GM19239 (cell line): ENCODE measurements around the gene ATPAF1.
"Not testable (repeated sequence)": the region's sequence is repeated elsewhere in the genome, so short reads cannot be mapped to it uniquely, and the experiment has no call there.

Experiments used
- DNase-seq: peaks from one replicate; pipeline ENCODE4 v3.0.0; 2011; ENCODE audit warnings: low spot score; ENCODE audit not compliant: insufficient read length
- FAIRE-seq: peaks from 2 replicates; lab custom pipeline; 2011; peaks lifted over from hg19 to GRCh38; lab: Jason Lieb, UNC

ATPAF1 gene

GRCh38 chr1:46667782-46668760 lies at the start of gene ATPAF1:
Gene ATPAF1 (minus strand): TSS chr1:46668364. CDS start chr1:46668322, 42 bp downstream.
- peak; percentile 84 for FAIRE-seq
- DNase-seq: peak; percentile 55

GRCh38 chr1:46717654-46718053 lies 49.5 kb upstream of the ATPAF1 start:
- FAIRE-seq: peak; percentile 21
- no peak for DNase-seq

- no peak for DNase-seq
- FAIRE-seq: no peak
Observed at GRCh38 chr1:46714976-46715375, 46.8 kb upstream of the ATPAF1 start.

GRCh38 chr1:46708121-46708520 lies 40.0 kb upstream of the ATPAF1 start:
- no peak for FAIRE-seq
- no peak for DNase-seq

- DNase-seq: no peak
- no peak for FAIRE-seq
Observed at GRCh38 chr1:46705408-46705807, 37.2 kb upstream of the ATPAF1 start.

GRCh38 chr1:46703927-46704641 lies 35.9 kb upstream of the ATPAF1 start:
- DNase-seq (no peak), FAIRE-seq (no peak)

GRCh38 chr1:46699666-46700065 lies 31.5 kb upstream of the ATPAF1 start:
- FAIRE-seq (no peak), DNase-seq (no peak)

- FAIRE-seq: no peak
- no peak for DNase-seq
Observed at GRCh38 chr1:46697053-46697452, 28.9 kb upstream of the ATPAF1 start.

GRCh38 chr1:46694676-46695075 lies 26.5 kb upstream of the ATPAF1 start:
- DNase-seq, FAIRE-seq: not testable (repeated sequence)

- no peak for FAIRE-seq
- DNase-seq: no peak
Observed at GRCh38 chr1:46692811-46693770, 24.9 kb upstream of the ATPAF1 start.

- FAIRE-seq: no peak
- no peak for DNase-seq
Observed at GRCh38 chr1:46691997-46692790, 24.0 kb upstream of the ATPAF1 start.

- DNase-seq (no peak), FAIRE-seq (no peak)
Observed at GRCh38 chr1:46690931-46691421, 22.8 kb upstream of the ATPAF1 start.

- no peak for DNase-seq
- FAIRE-seq: no peak
Observed at GRCh38 chr1:46689897-46690296, 21.7 kb upstream of the ATPAF1 start.

- FAIRE-seq (no peak), DNase-seq (no peak)
Observed at GRCh38 chr1:46689356-46689755, 21.2 kb upstream of the ATPAF1 start.

- FAIRE-seq (no peak), DNase-seq (no peak)
Observed at GRCh38 chr1:46687921-46688509, 19.9 kb upstream of the ATPAF1 start.

- DNase-seq: no peak
Observed at GRCh38 chr1:46687093-46687659, 19.0 kb upstream of the ATPAF1 start.

GRCh38 chr1:46686255-46686654 lies 18.1 kb upstream of the ATPAF1 start:
- FAIRE-seq (no peak), DNase-seq (no peak)

More at GRCh38 chr1:46687093-46687659, 19.0 kb upstream of the ATPAF1 start:
- FAIRE-seq: no peak

- DNase-seq (no peak), FAIRE-seq (no peak)
Observed at GRCh38 chr1:46684670-46685069, 16.5 kb upstream of the ATPAF1 start.
